ENCODE results near the gene TMC8. TPM values are rescaled to one million over a fixed set of nuclear protein-coding genes. Genes with fewer than 3 reads are reported as not detected.

Gene TMC8
- total and polyA plus RNA-seq, 2 experiments from 2014 or later = 1.2 to 1.3 TPM

DNA sequence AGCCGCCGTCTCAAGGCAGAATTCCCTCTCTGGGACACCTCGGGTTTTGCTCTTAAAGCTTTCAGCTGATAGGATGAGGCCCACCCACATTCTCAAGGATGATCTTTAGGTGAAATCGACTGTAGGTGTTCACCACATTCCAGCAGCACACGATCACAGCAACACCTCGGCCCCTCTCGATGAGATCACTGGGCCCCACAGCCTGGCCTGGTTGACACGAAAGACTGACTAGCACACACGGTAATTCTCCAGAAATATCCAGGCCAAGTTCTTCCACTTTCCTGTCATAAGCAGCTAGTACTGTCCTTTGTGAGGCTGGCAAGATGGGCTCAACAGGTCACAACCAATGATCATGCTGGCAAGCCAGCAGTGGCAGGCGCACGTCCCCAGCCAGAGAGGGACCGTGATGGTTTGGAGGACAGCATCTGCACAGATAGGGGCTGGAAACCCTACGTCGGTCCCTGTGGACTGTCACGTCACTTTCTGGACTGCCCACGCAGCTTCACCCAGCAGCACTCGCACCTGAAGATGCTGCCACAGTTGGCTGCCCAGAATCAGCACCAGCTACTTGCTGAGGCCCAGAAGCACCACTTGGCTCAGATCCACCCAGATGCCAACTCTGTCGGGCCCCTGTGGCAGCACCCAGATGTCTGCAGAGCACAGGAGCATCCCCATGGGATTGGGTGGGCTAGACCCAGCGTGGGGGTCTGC is 19.4 kb upstream of the TMC8 start (continued):
- TF ChIP-seq, protein P1, sequence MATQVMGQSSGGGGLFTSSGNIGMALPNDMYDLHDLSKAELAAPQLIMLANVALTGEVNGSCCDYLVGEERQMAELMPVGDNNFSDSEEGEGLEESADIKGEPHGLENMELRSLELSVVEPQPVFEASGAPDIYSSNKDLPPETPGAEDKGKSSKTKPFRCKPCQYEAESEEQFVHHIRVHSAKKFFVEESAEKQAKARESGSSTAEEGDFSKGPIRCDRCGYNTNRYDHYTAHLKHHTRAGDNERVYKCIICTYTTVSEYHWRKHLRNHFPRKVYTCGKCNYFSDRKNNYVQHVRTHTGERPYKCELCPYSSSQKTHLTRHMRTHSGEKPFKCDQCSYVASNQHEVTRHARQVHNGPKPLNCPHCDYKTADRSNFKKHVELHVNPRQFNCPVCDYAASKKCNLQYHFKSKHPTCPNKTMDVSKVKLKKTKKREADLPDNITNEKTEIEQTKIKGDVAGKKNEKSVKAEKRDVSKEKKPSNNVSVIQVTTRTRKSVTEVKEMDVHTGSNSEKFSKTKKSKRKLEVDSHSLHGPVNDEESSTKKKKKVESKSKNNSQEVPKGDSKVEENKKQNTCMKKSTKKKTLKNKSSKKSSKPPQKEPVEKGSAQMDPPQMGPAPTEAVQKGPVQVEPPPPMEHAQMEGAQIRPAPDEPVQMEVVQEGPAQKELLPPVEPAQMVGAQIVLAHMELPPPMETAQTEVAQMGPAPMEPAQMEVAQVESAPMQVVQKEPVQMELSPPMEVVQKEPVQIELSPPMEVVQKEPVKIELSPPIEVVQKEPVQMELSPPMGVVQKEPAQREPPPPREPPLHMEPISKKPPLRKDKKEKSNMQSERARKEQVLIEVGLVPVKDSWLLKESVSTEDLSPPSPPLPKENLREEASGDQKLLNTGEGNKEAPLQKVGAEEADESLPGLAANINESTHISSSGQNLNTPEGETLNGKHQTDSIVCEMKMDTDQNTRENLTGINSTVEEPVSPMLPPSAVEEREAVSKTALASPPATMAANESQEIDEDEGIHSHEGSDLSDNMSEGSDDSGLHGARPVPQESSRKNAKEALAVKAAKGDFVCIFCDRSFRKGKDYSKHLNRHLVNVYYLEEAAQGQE (IDR thresholded peaks at IDR 0.05; ENCODE audit: unreplicated experiment) = no peak
- TF ChIP-seq ZNF114 (CRISPR knock-in tag; IDR thresholded peaks at IDR 0.05) (no peak), CREB1 (CRISPR knock-in tag; IDR thresholded peaks at IDR 0.05; ENCODE audit: low read depth) (no peak), JUNB (IDR thresholded peaks at IDR 0.05; ENCODE audit: unreplicated experiment) (no peak)

DNA sequence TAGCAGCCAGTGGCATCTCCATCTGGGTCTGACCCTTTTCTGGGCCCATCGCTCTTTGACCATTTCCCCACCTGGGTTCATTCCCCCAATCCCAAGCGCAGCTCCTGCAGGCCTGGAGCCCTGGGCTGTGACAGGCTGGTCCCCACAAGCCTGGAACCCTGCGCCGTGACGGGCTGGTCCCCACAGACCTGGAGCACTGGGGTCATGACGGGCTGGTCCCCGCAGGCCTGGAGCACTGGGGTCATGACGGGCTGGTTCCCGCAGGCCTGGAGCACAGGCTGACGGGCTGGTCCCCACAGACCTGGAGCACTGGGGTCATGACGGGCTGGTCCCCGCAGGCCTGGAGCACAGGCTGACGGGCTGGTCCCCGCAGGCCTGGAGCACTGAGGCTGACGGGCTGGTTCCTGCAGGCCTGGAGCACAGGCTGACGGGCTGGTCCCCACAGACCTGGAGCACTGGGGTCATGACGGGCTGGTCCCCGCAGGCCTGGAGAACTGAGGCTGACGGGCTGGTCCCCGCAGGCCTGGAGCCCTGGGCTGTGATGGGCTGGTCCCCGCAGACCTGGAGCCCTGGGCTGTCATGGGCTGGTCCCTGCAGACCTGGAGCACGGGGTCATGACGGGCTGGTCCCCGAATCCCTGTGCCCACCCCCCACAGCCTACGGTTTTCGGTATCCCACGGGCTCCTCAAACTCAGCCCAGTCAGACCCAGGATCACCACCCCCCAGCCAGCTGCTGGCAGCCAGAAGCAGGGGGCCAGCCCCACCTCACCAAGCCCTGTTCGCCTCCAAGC is 18.6 kb upstream of the TMC8 start:
- Histone ChIP-seq H3K27me3 (ENCODE audit: insufficient read depth) (no peaks in the 10 kb centered on the region), H3K36me3 (ENCODE audit: insufficient read depth) (no peaks in the 10 kb centered on the region), H3K4me2 (no peak overlapping the region), H2AFZ (no peak overlapping the region), H3K4me3 (no peak overlapping the region), H4K20me1 (replicated peaks; ENCODE audit: insufficient read depth) (no peaks in the 10 kb centered on the region), H3K4me1 (ENCODE audit: insufficient read depth) (no peaks in the 10 kb centered on the region), H3K27ac (ENCODE audit: low read depth) (no peak overlapping the region), H3K79me2 (replicated peaks; ENCODE audit: insufficient read depth) (no peaks in the 10 kb centered on the region), H3F3A (replicated peaks; ENCODE audit: low read depth) (0 out of 2 replicates have a peak, but pooled peaks cover 3% of the 10 kb centered on the region), H3K9me2 (ENCODE audit: insufficient read depth) (no peaks in the 10 kb centered on the region)
- Mint-ChIP-seq H3K27me3 (ENCODE audit: insufficient read depth, low read depth, poor library complexity) (peaks cover 19% of the 10 kb centered on the region), H3K36me3 (ENCODE audit: low read depth) (peaks cover 19% of the 10 kb centered on the region), H3K4me1 (peaks cover 2% of the 10 kb centered on the region), H3K4me3 (no peak overlapping the region), H3K9me3 (no peaks in the 10 kb centered on the region; the same call in 2 of the 3 replicates), H3K27ac (no peak overlapping the region)
- ATAC-seq (peak; percentile 6), DNase-seq (ENCODE audit: low spot score) (no peak)
- no peak for TF ChIP-seq ZNF331 (CRISPR knock-in tag; IDR thresholded peaks at IDR 0.05; ENCODE audit: low read depth)
- no peak for TF ChIP-seq JUNB (IDR thresholded peaks at IDR 0.05; ENCODE audit: unreplicated experiment)
- TF ChIP-seq, protein P2, sequence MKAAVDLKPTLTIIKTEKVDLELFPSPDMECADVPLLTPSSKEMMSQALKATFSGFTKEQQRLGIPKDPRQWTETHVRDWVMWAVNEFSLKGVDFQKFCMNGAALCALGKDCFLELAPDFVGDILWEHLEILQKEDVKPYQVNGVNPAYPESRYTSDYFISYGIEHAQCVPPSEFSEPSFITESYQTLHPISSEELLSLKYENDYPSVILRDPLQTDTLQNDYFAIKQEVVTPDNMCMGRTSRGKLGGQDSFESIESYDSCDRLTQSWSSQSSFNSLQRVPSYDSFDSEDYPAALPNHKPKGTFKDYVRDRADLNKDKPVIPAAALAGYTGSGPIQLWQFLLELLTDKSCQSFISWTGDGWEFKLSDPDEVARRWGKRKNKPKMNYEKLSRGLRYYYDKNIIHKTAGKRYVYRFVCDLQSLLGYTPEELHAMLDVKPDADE (IDR thresholded peaks at IDR 0.05) = no peak
- TF ChIP-seq, protein P3, sequence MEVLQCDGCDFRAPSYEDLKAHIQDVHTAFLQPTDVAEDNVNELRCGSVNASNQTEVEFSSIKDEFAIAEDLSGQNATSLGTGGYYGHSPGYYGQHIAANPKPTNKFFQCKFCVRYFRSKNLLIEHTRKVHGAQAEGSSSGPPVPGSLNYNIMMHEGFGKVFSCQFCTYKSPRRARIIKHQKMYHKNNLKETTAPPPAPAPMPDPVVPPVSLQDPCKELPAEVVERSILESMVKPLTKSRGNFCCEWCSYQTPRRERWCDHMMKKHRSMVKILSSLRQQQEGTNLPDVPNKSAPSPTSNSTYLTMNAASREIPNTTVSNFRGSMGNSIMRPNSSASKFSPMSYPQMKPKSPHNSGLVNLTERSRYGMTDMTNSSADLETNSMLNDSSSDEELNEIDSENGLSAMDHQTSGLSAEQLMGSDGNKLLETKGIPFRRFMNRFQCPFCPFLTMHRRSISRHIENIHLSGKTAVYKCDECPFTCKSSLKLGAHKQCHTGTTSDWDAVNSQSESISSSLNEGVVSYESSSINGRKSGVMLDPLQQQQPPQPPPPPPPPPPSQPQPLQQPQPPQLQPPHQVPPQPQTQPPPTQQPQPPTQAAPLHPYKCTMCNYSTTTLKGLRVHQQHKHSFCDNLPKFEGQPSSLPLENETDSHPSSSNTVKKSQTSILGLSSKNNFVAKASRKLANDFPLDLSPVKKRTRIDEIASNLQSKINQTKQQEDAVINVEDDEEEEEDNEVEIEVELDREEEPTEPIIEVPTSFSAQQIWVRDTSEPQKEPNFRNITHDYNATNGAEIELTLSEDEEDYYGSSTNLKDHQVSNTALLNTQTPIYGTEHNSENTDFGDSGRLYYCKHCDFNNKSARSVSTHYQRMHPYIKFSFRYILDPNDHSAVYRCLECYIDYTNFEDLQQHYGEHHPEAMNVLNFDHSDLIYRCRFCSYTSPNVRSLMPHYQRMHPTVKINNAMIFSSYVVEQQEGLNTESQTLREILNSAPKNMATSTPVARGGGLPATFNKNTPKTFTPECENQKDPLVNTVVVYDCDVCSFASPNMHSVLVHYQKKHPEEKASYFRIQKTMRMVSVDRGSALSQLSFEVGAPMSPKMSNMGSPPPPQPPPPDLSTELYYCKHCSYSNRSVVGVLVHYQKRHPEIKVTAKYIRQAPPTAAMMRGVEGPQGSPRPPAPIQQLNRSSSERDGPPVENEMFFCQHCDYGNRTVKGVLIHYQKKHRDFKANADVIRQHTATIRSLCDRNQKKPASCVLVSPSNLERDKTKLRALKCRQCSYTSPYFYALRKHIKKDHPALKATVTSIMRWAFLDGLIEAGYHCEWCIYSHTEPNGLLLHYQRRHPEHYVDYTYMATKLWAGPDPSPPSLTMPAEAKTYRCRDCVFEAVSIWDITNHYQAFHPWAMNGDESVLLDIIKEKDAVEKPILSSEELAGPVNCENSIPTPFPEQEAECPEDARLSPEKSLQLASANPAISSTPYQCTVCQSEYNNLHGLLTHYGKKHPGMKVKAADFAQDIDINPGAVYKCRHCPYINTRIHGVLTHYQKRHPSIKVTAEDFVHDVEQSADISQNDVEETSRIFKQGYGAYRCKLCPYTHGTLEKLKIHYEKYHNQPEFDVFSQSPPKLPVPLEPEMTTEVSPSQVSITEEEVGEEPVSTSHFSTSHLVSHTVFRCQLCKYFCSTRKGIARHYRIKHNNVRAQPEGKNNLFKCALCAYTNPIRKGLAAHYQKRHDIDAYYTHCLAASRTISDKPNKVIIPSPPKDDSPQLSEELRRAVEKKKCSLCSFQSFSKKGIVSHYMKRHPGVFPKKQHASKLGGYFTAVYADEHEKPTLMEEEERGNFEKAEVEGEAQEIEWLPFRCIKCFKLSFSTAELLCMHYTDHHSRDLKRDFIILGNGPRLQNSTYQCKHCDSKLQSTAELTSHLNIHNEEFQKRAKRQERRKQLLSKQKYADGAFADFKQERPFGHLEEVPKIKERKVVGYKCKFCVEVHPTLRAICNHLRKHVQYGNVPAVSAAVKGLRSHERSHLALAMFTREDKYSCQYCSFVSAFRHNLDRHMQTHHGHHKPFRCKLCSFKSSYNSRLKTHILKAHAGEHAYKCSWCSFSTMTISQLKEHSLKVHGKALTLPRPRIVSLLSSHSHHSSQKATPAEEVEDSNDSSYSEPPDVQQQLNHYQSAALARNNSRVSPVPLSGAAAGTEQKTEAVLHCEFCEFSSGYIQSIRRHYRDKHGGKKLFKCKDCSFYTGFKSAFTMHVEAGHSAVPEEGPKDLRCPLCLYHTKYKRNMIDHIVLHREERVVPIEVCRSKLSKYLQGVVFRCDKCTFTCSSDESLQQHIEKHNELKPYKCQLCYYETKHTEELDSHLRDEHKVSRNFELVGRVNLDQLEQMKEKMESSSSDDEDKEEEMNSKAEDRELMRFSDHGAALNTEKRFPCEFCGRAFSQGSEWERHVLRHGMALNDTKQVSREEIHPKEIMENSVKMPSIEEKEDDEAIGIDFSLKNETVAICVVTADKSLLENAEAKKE (CRISPR knock-in tag; IDR thresholded peaks at IDR 0.05) = no peak
- TF ChIP-seq, protein P4, sequence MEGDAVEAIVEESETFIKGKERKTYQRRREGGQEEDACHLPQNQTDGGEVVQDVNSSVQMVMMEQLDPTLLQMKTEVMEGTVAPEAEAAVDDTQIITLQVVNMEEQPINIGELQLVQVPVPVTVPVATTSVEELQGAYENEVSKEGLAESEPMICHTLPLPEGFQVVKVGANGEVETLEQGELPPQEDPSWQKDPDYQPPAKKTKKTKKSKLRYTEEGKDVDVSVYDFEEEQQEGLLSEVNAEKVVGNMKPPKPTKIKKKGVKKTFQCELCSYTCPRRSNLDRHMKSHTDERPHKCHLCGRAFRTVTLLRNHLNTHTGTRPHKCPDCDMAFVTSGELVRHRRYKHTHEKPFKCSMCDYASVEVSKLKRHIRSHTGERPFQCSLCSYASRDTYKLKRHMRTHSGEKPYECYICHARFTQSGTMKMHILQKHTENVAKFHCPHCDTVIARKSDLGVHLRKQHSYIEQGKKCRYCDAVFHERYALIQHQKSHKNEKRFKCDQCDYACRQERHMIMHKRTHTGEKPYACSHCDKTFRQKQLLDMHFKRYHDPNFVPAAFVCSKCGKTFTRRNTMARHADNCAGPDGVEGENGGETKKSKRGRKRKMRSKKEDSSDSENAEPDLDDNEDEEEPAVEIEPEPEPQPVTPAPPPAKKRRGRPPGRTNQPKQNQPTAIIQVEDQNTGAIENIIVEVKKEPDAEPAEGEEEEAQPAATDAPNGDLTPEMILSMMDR (conservative IDR thresholded peaks at IDR 0.05; ENCODE audit: low read depth in 2 of 2) = no peak
- TF ChIP-seq ZNF114 (CRISPR knock-in tag; IDR thresholded peaks at IDR 0.05) = no peak
- TF ChIP-seq NANOG (IDR thresholded peaks at IDR 0.05; ENCODE audit: borderline replicate concordance) = no peak
- TF ChIP-seq POLR2AphosphoS5 (IDR thresholded peaks at IDR 0.05; ENCODE audit: low read depth) = no peak
- no peak for TF ChIP-seq CREB1 (CRISPR knock-in tag; IDR thresholded peaks at IDR 0.05; ENCODE audit: low read depth)

Data from GM23338 (cell line).